ENCODE measurements around the gene MSRB1. TPM values are rescaled to one million over a fixed set of nuclear protein-coding genes. Genes with fewer than 3 reads are reported as not detected.

MSRB1 gene
- total and polyA plus RNA-seq, 2 of the 13 experiments (the other 11 are each of a cell fraction or from before 2014, with no cell fraction given): 32.1 to 75.4 TPM

- TF ChIP-seq TCF12 (IDR thresholded peaks at IDR 0.05) (no peak), TCF12 (CRISPR knock-in tag; IDR thresholded peaks at IDR 0.05) (no peak), GATAD1 (CRISPR knock-in tag; IDR thresholded peaks at IDR 0.05) (peak; percentile 37; the same call in 1 of the 2 replicates), ZNF546 (CRISPR knock-in tag; conservative IDR thresholded peaks at IDR 0.05) (peak; percentile 89), TARDBP (CRISPR knock-in tag; IDR thresholded peaks at IDR 0.05) (peak; percentile 49), FOSL1 (CRISPR knock-in tag; IDR thresholded peaks at IDR 0.05; ENCODE audit: borderline replicate concordance) (no peak), ZBTB3 (CRISPR knock-in tag; IDR thresholded peaks at IDR 0.05; ENCODE audit: borderline replicate concordance, low read depth) (peak; percentile 70; the same call in 1 of the 2 replicates), ZNF703 (CRISPR knock-in tag; IDR thresholded peaks at IDR 0.05; ENCODE audit: borderline replicate concordance) (no peak), GPN1 (CRISPR knock-in tag; IDR thresholded peaks at IDR 0.05; ENCODE audit: borderline replicate concordance) (no peak; the same call in 1 of the 2 replicates), XRCC5 (optimal IDR thresholded peaks at IDR 0.05; ENCODE audit: low read length) (peak; percentile 84), RAD51 (IDR thresholded peaks at IDR 0.05; ENCODE audit: borderline replicate concordance) (no peak), ZMYM2 (CRISPR knock-in tag; IDR thresholded peaks at IDR 0.05) (no peak), ZNF44 (CRISPR knock-in tag; IDR thresholded peaks at IDR 0.05) (no peak), ZNF274 (CRISPR knock-in tag; IDR thresholded peaks at IDR 0.05) (peak; percentile 73; the same call in 1 of the 2 replicates), DNMT3B (CRISPR knock-in tag; conservative IDR thresholded peaks at IDR 0.05) (no peak), ZNF235 (CRISPR knock-in tag; IDR thresholded peaks at IDR 0.05; ENCODE audit: borderline replicate concordance) (no peak), DPF2 (CRISPR knock-in tag; IDR thresholded peaks at IDR 0.05; ENCODE audit: borderline replicate concordance, low read depth) (no peak), NCOA1 (CRISPR knock-in tag; IDR thresholded peaks at IDR 0.05) (no peak), KLF6 (CRISPR knock-in tag; IDR thresholded peaks at IDR 0.05) (peak; percentile 78), IKZF1 (IDR thresholded peaks at IDR 0.05) (no peak), NR2C2 (CRISPR knock-in tag; IDR thresholded peaks at IDR 0.05; ENCODE audit: borderline replicate concordance) (peak; percentile 52; the same call in 1 of the 2 replicates), ZBTB4 (CRISPR knock-in tag; IDR thresholded peaks at IDR 0.05; ENCODE audit: borderline replicate concordance) (peak; percentile 37; the same call in 1 of the 2 replicates)
- TF ChIP-seq, protein P1, sequence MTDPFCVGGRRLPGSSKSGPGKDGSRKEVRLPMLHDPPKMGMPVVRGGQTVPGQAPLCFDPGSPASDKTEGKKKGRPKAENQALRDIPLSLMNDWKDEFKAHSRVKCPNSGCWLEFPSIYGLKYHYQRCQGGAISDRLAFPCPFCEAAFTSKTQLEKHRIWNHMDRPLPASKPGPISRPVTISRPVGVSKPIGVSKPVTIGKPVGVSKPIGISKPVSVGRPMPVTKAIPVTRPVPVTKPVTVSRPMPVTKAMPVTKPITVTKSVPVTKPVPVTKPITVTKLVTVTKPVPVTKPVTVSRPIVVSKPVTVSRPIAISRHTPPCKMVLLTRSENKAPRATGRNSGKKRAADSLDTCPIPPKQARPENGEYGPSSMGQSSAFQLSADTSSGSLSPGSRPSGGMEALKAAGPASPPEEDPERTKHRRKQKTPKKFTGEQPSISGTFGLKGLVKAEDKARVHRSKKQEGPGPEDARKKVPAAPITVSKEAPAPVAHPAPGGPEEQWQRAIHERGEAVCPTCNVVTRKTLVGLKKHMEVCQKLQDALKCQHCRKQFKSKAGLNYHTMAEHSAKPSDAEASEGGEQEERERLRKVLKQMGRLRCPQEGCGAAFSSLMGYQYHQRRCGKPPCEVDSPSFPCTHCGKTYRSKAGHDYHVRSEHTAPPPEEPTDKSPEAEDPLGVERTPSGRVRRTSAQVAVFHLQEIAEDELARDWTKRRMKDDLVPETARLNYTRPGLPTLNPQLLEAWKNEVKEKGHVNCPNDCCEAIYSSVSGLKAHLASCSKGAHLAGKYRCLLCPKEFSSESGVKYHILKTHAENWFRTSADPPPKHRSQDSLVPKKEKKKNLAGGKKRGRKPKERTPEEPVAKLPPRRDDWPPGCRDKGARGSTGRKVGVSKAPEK (CRISPR knock-in tag; IDR thresholded peaks at IDR 0.05; ENCODE audit: borderline replicate concordance): no peak
- TF ChIP-seq, protein P2, sequence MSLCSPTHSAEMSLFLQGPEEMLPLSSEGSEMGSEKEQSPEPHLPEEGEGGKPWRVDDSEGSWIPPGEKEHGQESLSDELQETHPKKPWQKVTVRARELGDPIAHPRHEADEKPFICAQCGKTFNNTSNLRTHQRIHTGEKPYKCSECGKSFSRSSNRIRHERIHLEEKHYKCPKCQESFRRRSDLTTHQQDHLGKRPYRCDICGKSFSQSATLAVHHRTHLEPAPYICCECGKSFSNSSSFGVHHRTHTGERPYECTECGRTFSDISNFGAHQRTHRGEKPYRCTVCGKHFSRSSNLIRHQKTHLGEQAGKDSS (CRISPR knock-in tag; IDR thresholded peaks at IDR 0.05; ENCODE audit: borderline replicate concordance, low read depth): peak; percentile 90; the same call in 1 of the 2 replicates
These were observed 13.2 kb downstream of the MSRB1 start (continued) for GRCh38 chr16:1929578-1930337.

All from HepG2 (cell line).